ENCODE data around the gene MAS1L. TPM values are rescaled to one million over a fixed set of nuclear protein-coding genes. Genes with fewer than 3 reads are reported as not detected.

Gene MAS1L
- polyA plus RNA-seq, 1 donor from 2014 or later, result not detected

DNA sequence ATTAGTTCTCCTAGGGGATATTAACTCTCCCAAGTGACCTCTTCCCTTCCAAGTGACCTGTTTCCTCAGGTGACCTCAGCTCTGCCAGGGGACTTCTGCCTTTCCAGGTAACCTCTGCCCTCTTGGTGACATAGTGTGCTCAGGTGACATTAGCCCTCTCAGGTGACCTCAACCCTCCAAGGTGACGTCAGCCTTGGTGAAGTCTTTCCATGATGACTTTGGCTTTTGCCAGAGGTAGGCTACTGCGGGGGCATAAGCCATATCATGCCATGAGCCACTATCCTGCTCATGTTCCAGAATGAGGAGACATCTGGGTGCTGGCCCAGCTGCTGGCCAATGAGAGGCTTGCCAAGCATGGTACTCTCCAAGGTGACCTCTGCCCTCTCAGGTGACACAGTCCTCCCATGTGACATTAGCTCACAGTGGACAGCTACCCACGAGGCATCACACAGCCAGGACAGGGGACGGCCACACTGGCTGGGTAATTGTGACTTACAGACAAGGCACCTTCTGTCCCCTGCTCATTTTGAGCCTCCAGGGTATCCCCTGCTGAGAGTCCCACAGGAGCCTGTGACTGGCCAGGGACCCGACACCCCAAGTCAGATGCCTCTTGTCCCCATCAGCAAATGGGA lies 40.7 kb upstream of the MAS1L start:
- no peak for TF ChIP-seq RAD21 (conservative IDR thresholded peaks at IDR 0.05)
- no peak for TF ChIP-seq SMC3 (conservative IDR thresholded peaks at IDR 0.05; ENCODE audit: poor library complexity)
- no peak for TF ChIP-seq MXI1 (conservative IDR thresholded peaks at IDR 0.05; ENCODE audit: poor library complexity, severe bottlenecking)
- TF ChIP-seq, protein P1, sequence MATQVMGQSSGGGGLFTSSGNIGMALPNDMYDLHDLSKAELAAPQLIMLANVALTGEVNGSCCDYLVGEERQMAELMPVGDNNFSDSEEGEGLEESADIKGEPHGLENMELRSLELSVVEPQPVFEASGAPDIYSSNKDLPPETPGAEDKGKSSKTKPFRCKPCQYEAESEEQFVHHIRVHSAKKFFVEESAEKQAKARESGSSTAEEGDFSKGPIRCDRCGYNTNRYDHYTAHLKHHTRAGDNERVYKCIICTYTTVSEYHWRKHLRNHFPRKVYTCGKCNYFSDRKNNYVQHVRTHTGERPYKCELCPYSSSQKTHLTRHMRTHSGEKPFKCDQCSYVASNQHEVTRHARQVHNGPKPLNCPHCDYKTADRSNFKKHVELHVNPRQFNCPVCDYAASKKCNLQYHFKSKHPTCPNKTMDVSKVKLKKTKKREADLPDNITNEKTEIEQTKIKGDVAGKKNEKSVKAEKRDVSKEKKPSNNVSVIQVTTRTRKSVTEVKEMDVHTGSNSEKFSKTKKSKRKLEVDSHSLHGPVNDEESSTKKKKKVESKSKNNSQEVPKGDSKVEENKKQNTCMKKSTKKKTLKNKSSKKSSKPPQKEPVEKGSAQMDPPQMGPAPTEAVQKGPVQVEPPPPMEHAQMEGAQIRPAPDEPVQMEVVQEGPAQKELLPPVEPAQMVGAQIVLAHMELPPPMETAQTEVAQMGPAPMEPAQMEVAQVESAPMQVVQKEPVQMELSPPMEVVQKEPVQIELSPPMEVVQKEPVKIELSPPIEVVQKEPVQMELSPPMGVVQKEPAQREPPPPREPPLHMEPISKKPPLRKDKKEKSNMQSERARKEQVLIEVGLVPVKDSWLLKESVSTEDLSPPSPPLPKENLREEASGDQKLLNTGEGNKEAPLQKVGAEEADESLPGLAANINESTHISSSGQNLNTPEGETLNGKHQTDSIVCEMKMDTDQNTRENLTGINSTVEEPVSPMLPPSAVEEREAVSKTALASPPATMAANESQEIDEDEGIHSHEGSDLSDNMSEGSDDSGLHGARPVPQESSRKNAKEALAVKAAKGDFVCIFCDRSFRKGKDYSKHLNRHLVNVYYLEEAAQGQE (IDR thresholded peaks at IDR 0.05; ENCODE audit: borderline replicate concordance), result no peak
- no peak for TF ChIP-seq EP300 (conservative IDR thresholded peaks at IDR 0.05; ENCODE audit: poor library complexity, severe bottlenecking)
- TF ChIP-seq POLR2AphosphoS5 (IDR thresholded peaks at IDR 0.05), result no peak
- no peak for TF ChIP-seq TAF1 (IDR thresholded peaks at IDR 0.05; ENCODE audit: low read depth)
- TF ChIP-seq, protein P2, sequence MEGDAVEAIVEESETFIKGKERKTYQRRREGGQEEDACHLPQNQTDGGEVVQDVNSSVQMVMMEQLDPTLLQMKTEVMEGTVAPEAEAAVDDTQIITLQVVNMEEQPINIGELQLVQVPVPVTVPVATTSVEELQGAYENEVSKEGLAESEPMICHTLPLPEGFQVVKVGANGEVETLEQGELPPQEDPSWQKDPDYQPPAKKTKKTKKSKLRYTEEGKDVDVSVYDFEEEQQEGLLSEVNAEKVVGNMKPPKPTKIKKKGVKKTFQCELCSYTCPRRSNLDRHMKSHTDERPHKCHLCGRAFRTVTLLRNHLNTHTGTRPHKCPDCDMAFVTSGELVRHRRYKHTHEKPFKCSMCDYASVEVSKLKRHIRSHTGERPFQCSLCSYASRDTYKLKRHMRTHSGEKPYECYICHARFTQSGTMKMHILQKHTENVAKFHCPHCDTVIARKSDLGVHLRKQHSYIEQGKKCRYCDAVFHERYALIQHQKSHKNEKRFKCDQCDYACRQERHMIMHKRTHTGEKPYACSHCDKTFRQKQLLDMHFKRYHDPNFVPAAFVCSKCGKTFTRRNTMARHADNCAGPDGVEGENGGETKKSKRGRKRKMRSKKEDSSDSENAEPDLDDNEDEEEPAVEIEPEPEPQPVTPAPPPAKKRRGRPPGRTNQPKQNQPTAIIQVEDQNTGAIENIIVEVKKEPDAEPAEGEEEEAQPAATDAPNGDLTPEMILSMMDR (IDR thresholded peaks at IDR 0.05; ENCODE audit: poor library complexity, severe bottlenecking), result no peak
- no peak for TF ChIP-seq EZH2 (IDR thresholded peaks at IDR 0.05; ENCODE audit: borderline replicate concordance, insufficient read depth, low read length, poor library complexity, severe bottlenecking)
- Histone ChIP-seq H3K9me2 (ENCODE audit: insufficient read depth, low read length) (no peaks in the 10 kb centered on the region), H2AFZ (ENCODE audit: low read depth, low read length) (no peak overlapping the region), H3K36me3 (ENCODE audit: insufficient read depth, low read length) (no peaks in the 10 kb centered on the region), H3K4me2 (ENCODE audit: low read length) (no peak overlapping the region), H3K27ac (ENCODE audit: low read length) (no peak overlapping the region), H3K9ac (ENCODE audit: low read length) (no peak overlapping the region), H3K4me3 (ENCODE audit: low read length) (no peak overlapping the region), H3K27me3 (ENCODE audit: insufficient read depth, low read depth, low read length) (no peaks in the 10 kb centered on the region), H3F3A (ENCODE audit: insufficient read depth, low read length, poor library complexity, severe bottlenecking) (no peaks in the 10 kb centered on the region), H4K20me1 (ENCODE audit: insufficient read depth) (no peaks in the 10 kb centered on the region), H3K79me2 (replicated peaks; ENCODE audit: insufficient read depth, low read length) (no peaks in the 10 kb centered on the region), H3K9me3 (ENCODE audit: low read length) (no peaks in the 10 kb centered on the region)

DNA sequence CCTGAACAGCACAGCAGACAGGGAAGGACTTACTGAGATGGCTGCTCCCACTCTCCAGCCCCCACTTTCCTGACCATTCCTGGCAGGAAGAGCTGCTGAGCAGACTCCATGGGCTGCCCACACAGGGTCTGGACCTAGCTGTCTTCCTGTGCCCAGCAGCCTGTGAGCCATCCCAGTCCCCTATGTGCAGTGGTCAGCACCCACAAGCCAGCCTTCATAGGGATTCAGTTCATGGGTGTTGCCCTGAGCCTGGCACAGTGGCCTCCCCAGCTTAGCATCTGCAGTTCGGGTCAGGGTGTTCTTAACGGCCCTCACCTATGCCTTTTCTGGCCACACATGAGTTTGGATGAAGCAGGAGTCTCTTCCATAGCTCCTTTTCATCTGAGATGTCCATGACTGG lies 39.8 kb upstream of the MAS1L start:
- TF ChIP-seq MXI1 (conservative IDR thresholded peaks at IDR 0.05; ENCODE audit: poor library complexity, severe bottlenecking) (no peak), TAF1 (IDR thresholded peaks at IDR 0.05; ENCODE audit: low read depth) (no peak), EP300 (conservative IDR thresholded peaks at IDR 0.05; ENCODE audit: poor library complexity, severe bottlenecking) (no peak)
- TF ChIP-seq, protein P2 (IDR thresholded peaks at IDR 0.05; ENCODE audit: poor library complexity, severe bottlenecking), result no peak
- TF ChIP-seq, protein P1 (IDR thresholded peaks at IDR 0.05; ENCODE audit: borderline replicate concordance), result no peak
- Histone ChIP-seq H3K4me2 (ENCODE audit: low read length) (no peak overlapping the region), H4K20me1 (ENCODE audit: insufficient read depth) (no peaks in the 10 kb centered on the region), H3K4me3 (ENCODE audit: low read length) (no peak overlapping the region), H3K9ac (ENCODE audit: low read length) (no peak overlapping the region), H3K9me2 (ENCODE audit: insufficient read depth, low read length) (no peaks in the 10 kb centered on the region), H3K79me2 (replicated peaks; ENCODE audit: insufficient read depth, low read length) (no peaks in the 10 kb centered on the region), H2AFZ (ENCODE audit: low read depth, low read length) (no peak overlapping the region), H3K27me3 (ENCODE audit: insufficient read depth, low read depth, low read length) (no peaks in the 10 kb centered on the region), H3K27ac (ENCODE audit: low read length) (no peak overlapping the region), H3K36me3 (ENCODE audit: insufficient read depth, low read length) (no peaks in the 10 kb centered on the region), H3F3A (ENCODE audit: insufficient read depth, low read length, poor library complexity, severe bottlenecking) (no peaks in the 10 kb centered on the region), H3K9me3 (ENCODE audit: low read length) (no peaks in the 10 kb centered on the region)

Measured in neural cell (in vitro differentiated cells).